SK-N-MC (cell line): ENCODE results near the gene VEPH1.

Source experiments
- DNase-seq: peaks from one replicate; pipeline ENCODE4 v3.0.0-alpha.2; 2011; ENCODE audit warnings: low read depth, low spot score
- H3K27ac ChIP-seq: fragments of 200-600 bp; sonication (generic); 2 replicates; pipeline ENCODE4 v1.5.1; 2016; ENCODE audit warnings: mixed run types
- H3K36me3 ChIP-seq: fragments of 200-600 bp; sonication (generic); 2 replicates; pipeline ENCODE4 v1.6.1; 2017; ENCODE audit warnings: antibody characterized with exemption, low read length, mixed read lengths; ENCODE audit not compliant: insufficient read depth
- H3K4me3 ChIP-seq: fragments of 200-600 bp; sonication (generic); 2 replicates; pipeline ENCODE4 v1.5.1; 2016
- H3K9ac ChIP-seq: fragments of 200-600 bp; sonication (generic); 2 replicates; pipeline ENCODE4 v1.8.0; 2017; ENCODE audit warnings: mixed run types, mixed read lengths; ENCODE audit not compliant: insufficient read length
- H3K9me3 ChIP-seq: fragments of 200-600 bp; sonication (generic); 2 replicates; pipeline ENCODE4 v1.6.1; 2017; ENCODE audit warnings: low read depth, mild to moderate bottlenecking, antibody characterized with exemption, low read length, moderate library complexity, mixed read lengths
- EZH2 ChIP-seq: fragments of 200-600 bp; sonication (generic); IDR thresholded peaks from one replicate; pipeline ENCODE4 v1.6.1; 2017; ENCODE audit warnings: antibody characterized with exemption
- FOXP2 ChIP-seq: optimal IDR thresholded peaks from 2 replicates; pipeline ENCODE3; 2011; ENCODE audit warnings: mild to moderate bottlenecking, moderate library complexity; ENCODE audit not compliant: insufficient read depth; ENCODE audit errors: extremely low read length, control extremely low read depth
- POLR2AphosphoS5 ChIP-seq: IDR thresholded peaks from 2 replicates; pipeline ENCODE4 v1.6.1; 2012; ENCODE audit warnings: mild to moderate bottlenecking, low read depth, low read length, borderline replicate concordance

The VEPH1 gene

GRCh38 chr3:157494581-157495281 lies 8.5 kb downstream of the VEPH1 start:
- Histone ChIP-seq H3K9me3 (no peaks in the 10 kb centered on the region), H3K27ac (no peak overlapping the region), H3K36me3 (no peaks in the 10 kb centered on the region), H3K9ac (no peak overlapping the region), H3K4me3 (no peak overlapping the region)
- TF ChIP-seq EZH2 = no peak
- TF ChIP-seq FOXP2 = no peak
- no peak for TF ChIP-seq POLR2AphosphoS5
- no peak for DNase-seq

GRCh38 chr3:157493627-157494550 lies 9.3 kb downstream of the VEPH1 start:
- TF ChIP-seq EZH2 (no peak), FOXP2 (no peak), POLR2AphosphoS5 (no peak)
- no peak overlapping the region for H3K4me3 ChIP-seq
- H3K9me3 ChIP-seq = no peaks in the 10 kb centered on the region
- no peaks in the 10 kb centered on the region for H3K36me3 ChIP-seq
- peak; percentile 50 for DNase-seq
- no peak overlapping the region for H3K27ac ChIP-seq
- H3K9ac ChIP-seq = no peak overlapping the region

- H3K27ac ChIP-seq = no peak overlapping the region
- no peak for DNase-seq
- TF ChIP-seq FOXP2 (no peak), EZH2 (no peak), POLR2AphosphoS5 (no peak)
- no peaks in the 10 kb centered on the region for H3K9me3 ChIP-seq
- no peaks in the 10 kb centered on the region for H3K36me3 ChIP-seq
- no peak overlapping the region for H3K4me3 ChIP-seq
- no peak overlapping the region for H3K9ac ChIP-seq
Measured at GRCh38 chr3:157491136-157491535, 12.1 kb downstream of the VEPH1 start.

- TF ChIP-seq POLR2AphosphoS5 = no peak
- TF ChIP-seq FOXP2 = no peak
- TF ChIP-seq EZH2 = no peak
- H3K9ac ChIP-seq = no peak overlapping the region
Measured at GRCh38 chr3:157488144-157488543, 15.1 kb downstream of the VEPH1 start.

GRCh38 chr3:157487339-157487738 lies 15.9 kb downstream of the VEPH1 start:
- no peak for DNase-seq
- Histone ChIP-seq H3K27ac (no peak overlapping the region), H3K4me3 (no peak overlapping the region), H3K9ac (no peak overlapping the region), H3K36me3 (no peaks in the 10 kb centered on the region), H3K9me3 (no peaks in the 10 kb centered on the region)
- no peak for TF ChIP-seq EZH2
- TF ChIP-seq POLR2AphosphoS5 = no peak
- no peak for TF ChIP-seq FOXP2

More at GRCh38 chr3:157488144-157488543, 15.1 kb downstream of the VEPH1 start:
- Histone ChIP-seq H3K27ac (no peak overlapping the region), H3K4me3 (no peak overlapping the region), H3K9me3 (no peaks in the 10 kb centered on the region), H3K36me3 (no peaks in the 10 kb centered on the region)
- DNase-seq = no peak

GRCh38 chr3:157479464-157480243 lies 23.6 kb downstream of the VEPH1 start:
- TF ChIP-seq POLR2AphosphoS5 (no peak), EZH2 (no peak), FOXP2 (no peak)
- H3K4me3 ChIP-seq = no peak overlapping the region
- DNase-seq = no peak
- no peak overlapping the region for H3K27ac ChIP-seq
- no peaks in the 10 kb centered on the region for H3K9me3 ChIP-seq
- no peaks in the 10 kb centered on the region for H3K36me3 ChIP-seq
- no peak overlapping the region for H3K9ac ChIP-seq

- H3K9me3 ChIP-seq = no peaks in the 10 kb centered on the region
- no peak overlapping the region for H3K27ac ChIP-seq
- TF ChIP-seq FOXP2 = no peak
- TF ChIP-seq POLR2AphosphoS5 = no peak
- TF ChIP-seq EZH2 = no peak
- no peak overlapping the region for H3K9ac ChIP-seq
- no peaks in the 10 kb centered on the region for H3K36me3 ChIP-seq
- no peak overlapping the region for H3K4me3 ChIP-seq
- DNase-seq = no peak
Measured at GRCh38 chr3:157477441-157477840, 25.8 kb downstream of the VEPH1 start.
